Adipocyte (in vitro differentiated cells): Measurements from ENCODE around the gene MDH2.
A peak's percentile ranks its signal among the peaks of the same experiment; 100 is the strongest.
"Not testable (repeated sequence)": the region's sequence is repeated elsewhere in the genome, so short reads cannot be mapped to it uniquely, and the experiment has no call there.

Experiments
- DNase-seq: peaks from one replicate; pipeline ENCODE4 v3.0.0-alpha.2; 2015; ENCODE audit warnings: low read depth
- H3K27me3 ChIP-seq: replicated peaks from 2 replicates; pipeline ENCODE4 v1.7.0; 2013; ENCODE audit warnings: mild to moderate bottlenecking, low read length, moderate library complexity; ENCODE audit not compliant: control insufficient read depth, insufficient read depth
- H3K36me3 ChIP-seq: 2 replicates; pipeline ENCODE4 v1.7.0; 2013; ENCODE audit warnings: low read length, mild to moderate bottlenecking, moderate library complexity; ENCODE audit not compliant: control insufficient read depth, insufficient read depth, severe bottlenecking
- H3K4me1 ChIP-seq: 2 replicates; pipeline ENCODE4 v1.7.0; 2013; ENCODE audit warnings: mild to moderate bottlenecking, low read length, moderate library complexity; ENCODE audit not compliant: control insufficient read depth, insufficient read depth
- H3K4me3 ChIP-seq: 2 replicates; pipeline ENCODE4 v1.7.0; 2013; ENCODE audit warnings: mild to moderate bottlenecking, low read length, moderate library complexity
- H3K9ac ChIP-seq: 2 replicates; pipeline ENCODE4 v1.7.0; 2013; ENCODE audit warnings: mild to moderate bottlenecking, low read length, moderate library complexity
- H3K9me3 ChIP-seq: 2 replicates; pipeline ENCODE4 v1.7.0; 2013; ENCODE audit warnings: mild to moderate bottlenecking, low read length, moderate library complexity; ENCODE audit not compliant: control insufficient read depth

The MDH2 gene

GRCh38 chr7:76047811-76048667 lies at the start of gene MDH2, which contains the start of gene STYXL1:
Gene MDH2 (plus strand): TSS chr7:76048106. CDS start chr7:76048161, 55 bp downstream.
Gene STYXL1 (minus strand): TSS chr7:76048000. CDS start chr7:76030523, 17,477 bp downstream.
- DNase-seq = peak; percentile 99
- Histone ChIP-seq H3K36me3 (peaks cover under 1% of the 10 kb centered on the region), H3K9me3 (no peaks in the 10 kb centered on the region), H3K27me3 (no peaks in the 10 kb centered on the region), H3K4me1 (peaks cover 8% of the 10 kb centered on the region), H3K4me3 (peak within 1 kb of the TSS; percentile 99), H3K9ac (peak within 1 kb of the TSS; percentile 96)

GRCh38 chr7:76000566-76000965 lies 47.3 kb upstream of the MDH2 start:
- no peak overlapping the region for H3K4me3 ChIP-seq
- no peak overlapping the region for H3K9ac ChIP-seq
- no peaks in the 10 kb centered on the region for H3K27me3 ChIP-seq
- peaks cover 28% of the 10 kb centered on the region for H3K36me3 ChIP-seq
- DNase-seq = no peak
- H3K9me3 ChIP-seq = no peaks in the 10 kb centered on the region
- H3K4me1 ChIP-seq = no peaks in the 10 kb centered on the region

- Histone ChIP-seq H3K4me3 (no peak overlapping the region), H3K9ac (no peak overlapping the region), H3K9me3 (no peaks in the 10 kb centered on the region), H3K27me3 (no peaks in the 10 kb centered on the region), H3K36me3 (peaks cover 25% of the 10 kb centered on the region), H3K4me1 (no peaks in the 10 kb centered on the region)
- DNase-seq = no peak
These were observed 45.8 kb upstream of the MDH2 start for GRCh38 chr7:76002139-76002538.

GRCh38 chr7:76002822-76003221 lies 45.1 kb upstream of the MDH2 start:
- no peaks in the 10 kb centered on the region for H3K4me1 ChIP-seq
- no peak for DNase-seq

GRCh38 chr7:76003351-76003750 lies 44.6 kb upstream of the MDH2 start:
- no peak for DNase-seq
- H3K9ac ChIP-seq = no peak overlapping the region
- H3K4me3 ChIP-seq = no peak overlapping the region
- H3K4me1 ChIP-seq = peaks cover 2% of the 10 kb centered on the region
- no peaks in the 10 kb centered on the region for H3K9me3 ChIP-seq
- peaks cover 25% of the 10 kb centered on the region for H3K36me3 ChIP-seq
- no peaks in the 10 kb centered on the region for H3K27me3 ChIP-seq

More at GRCh38 chr7:76002822-76003221, 45.1 kb upstream of the MDH2 start:
- Histone ChIP-seq H3K9ac (no peak overlapping the region), H3K36me3 (peaks cover 25% of the 10 kb centered on the region), H3K4me3 (no peak overlapping the region), H3K9me3 (no peaks in the 10 kb centered on the region), H3K27me3 (no peaks in the 10 kb centered on the region)

GRCh38 chr7:76005004-76005403 lies 42.9 kb upstream of the MDH2 start:
- peaks cover 20% of the 10 kb centered on the region for H3K36me3 ChIP-seq
- H3K4me3 ChIP-seq, H3K27me3 ChIP-seq, H3K4me1 ChIP-seq, H3K9ac ChIP-seq, H3K9me3 ChIP-seq, DNase-seq: not testable (repeated sequence)

GRCh38 chr7:76008156-76008687 lies 39.7 kb upstream of the MDH2 start:
- Histone ChIP-seq H3K9ac (no peak overlapping the region), H3K4me1 (peaks cover 18% of the 10 kb centered on the region), H3K27me3 (no peaks in the 10 kb centered on the region), H3K9me3 (no peaks in the 10 kb centered on the region), H3K36me3 (peaks cover 9% of the 10 kb centered on the region), H3K4me3 (no peak overlapping the region)
- DNase-seq = no peak

- Histone ChIP-seq H3K4me1 (peaks cover 18% of the 10 kb centered on the region), H3K9me3 (no peaks in the 10 kb centered on the region), H3K4me3 (no peak overlapping the region), H3K9ac (no peak overlapping the region), H3K36me3 (peaks cover 4% of the 10 kb centered on the region), H3K27me3 (no peaks in the 10 kb centered on the region)
- no peak for DNase-seq
These were observed 38.0 kb upstream of the MDH2 start for GRCh38 chr7:76009672-76010600.

- Histone ChIP-seq H3K4me3 (peak overlapping the region; percentile 63), H3K27me3 (no peaks in the 10 kb centered on the region), H3K36me3 (peaks cover 5% of the 10 kb centered on the region), H3K9me3 (no peaks in the 10 kb centered on the region), H3K9ac (peak overlapping the region; percentile 52), H3K4me1 (peaks cover 18% of the 10 kb centered on the region)
- peak; percentile 91 for DNase-seq
These were observed 36.5 kb upstream of the MDH2 start for GRCh38 chr7:76011442-76011861.

GRCh38 chr7:76016191-76016947 lies 31.5 kb upstream of the MDH2 start:
- DNase-seq = no peak
- Histone ChIP-seq H3K9me3 (no peaks in the 10 kb centered on the region), H3K27me3 (no peaks in the 10 kb centered on the region), H3K9ac (no peak overlapping the region), H3K4me1 (peaks cover 8% of the 10 kb centered on the region), H3K36me3 (peaks cover 9% of the 10 kb centered on the region), H3K4me3 (no peak overlapping the region)
